ENCODE data around the gene RRP1. TPM values are rescaled to one million over a fixed set of nuclear protein-coding genes. Genes with fewer than 3 reads are reported as not detected.

Gene RRP1
- polyA plus RNA-seq, 1 of the 3 experiments (the other 2 are of a cell fraction), result 22.7 TPM

GRCh38 chr21:43750339-43751033 lies 38.9 kb upstream of the RRP1 start:
- no peak overlapping the region for H3K4me3 ChIP-seq (ENCODE audit: low read depth in 2 of 2, low read length in 1 of 2)
- CTCF ChIA-PET, result no interaction called here
- H4K20me1 ChIP-seq (ENCODE audit: insufficient read depth), result no peaks in the 10 kb centered on the region
- POLR2A ChIA-PET, result interaction anchor here (1.1 kb wide), 1 partner anchor 10 kb away, joined by 4 read pairs; no protein-coding TSS in a partner anchor
- no peak overlapping the region for H2AFZ ChIP-seq (ENCODE audit: low read depth)
- peaks cover 7 to 45% of the 10 kb centered on the region in 2 experiments for H3K36me3 ChIP-seq (replicated peaks in 1 of 2; ENCODE audit: control insufficient read depth in 1 of 2, insufficient read depth in 2 of 2, low read length in 1 of 2)
- no peak for TF ChIP-seq FOXJ3 (CRISPR knock-in tag; IDR thresholded peaks at IDR 0.05)
- no peaks in the 10 kb centered on the region for H3K9me2 ChIP-seq
- DNase-seq, result no peak
- H3K27me3 ChIP-seq (ENCODE audit: insufficient read depth), result no peaks in the 10 kb centered on the region
- no peaks in the 10 kb centered on the region for H3K4me1 ChIP-seq (ENCODE audit: control insufficient read depth in 1 of 2, insufficient read depth in 2 of 2, low read depth in 1 of 2, low read length in 1 of 2)
- H3K27ac ChIP-seq (ENCODE audit: low read depth in 2 of 2, low read length in 1 of 2), result no peak overlapping the region
- whole genome bisulfite sequencing (ENCODE audit: low lambda C conversion rate), result 98% methylated on average over 21 of the region's 28 CpGs
- no peaks in the 10 kb centered on the region for H3K9me3 ChIP-seq
- H3K9ac ChIP-seq, result no peak overlapping the region
- no peak overlapping the region for H3K4me2 ChIP-seq
- H3F3A ChIP-seq (replicated peaks; ENCODE audit: insufficient read depth), result no peaks in the 10 kb centered on the region
- H3K79me2 ChIP-seq (ENCODE audit: insufficient read depth), result no peaks in the 10 kb centered on the region

- Histone ChIP-seq H3K79me2 (ENCODE audit: insufficient read depth) (no peaks in the 10 kb centered on the region), H3K4me1 (ENCODE audit: control insufficient read depth in 1 of 2, insufficient read depth in 2 of 2, low read depth in 1 of 2, low read length in 1 of 2) (no peaks in the 10 kb centered on the region), H3K4me2 (no peak overlapping the region), H3K27ac (ENCODE audit: low read depth in 2 of 2, low read length in 1 of 2) (no peak overlapping the region), H3K36me3 (replicated peaks in 1 of 2; ENCODE audit: control insufficient read depth in 1 of 2, insufficient read depth in 2 of 2, low read length in 1 of 2) (peaks cover 4 to 53% of the 10 kb centered on the region in 2 experiments), H3K9me3 (no peaks in the 10 kb centered on the region), H3K9ac (no peak overlapping the region), H3K4me3 (ENCODE audit: low read depth in 2 of 2, low read length in 1 of 2) (no peak overlapping the region), H4K20me1 (ENCODE audit: insufficient read depth) (no peaks in the 10 kb centered on the region), H3K9me2 (no peaks in the 10 kb centered on the region), H2AFZ (ENCODE audit: low read depth) (no peak overlapping the region), H3K27me3 (ENCODE audit: insufficient read depth) (no peaks in the 10 kb centered on the region), H3F3A (replicated peaks; ENCODE audit: insufficient read depth) (no peaks in the 10 kb centered on the region)
- TF ChIP-seq, protein P1, sequence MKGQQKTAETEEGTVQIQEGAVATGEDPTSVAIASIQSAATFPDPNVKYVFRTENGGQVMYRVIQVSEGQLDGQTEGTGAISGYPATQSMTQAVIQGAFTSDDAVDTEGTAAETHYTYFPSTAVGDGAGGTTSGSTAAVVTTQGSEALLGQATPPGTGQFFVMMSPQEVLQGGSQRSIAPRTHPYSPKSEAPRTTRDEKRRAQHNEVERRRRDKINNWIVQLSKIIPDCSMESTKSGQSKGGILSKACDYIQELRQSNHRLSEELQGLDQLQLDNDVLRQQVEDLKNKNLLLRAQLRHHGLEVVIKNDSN (IDR thresholded peaks at IDR 0.05; ENCODE audit: borderline replicate concordance, low read depth), result no peak
- TF ChIP-seq FOXM1 (IDR thresholded peaks at IDR 0.05; ENCODE audit: low read depth) (no peak), NRF1 (IDR thresholded peaks at IDR 0.05; ENCODE audit: low read depth, low read length) (no peak), CTCF (IDR thresholded peaks at IDR 0.05) (no peak), CHD2 (IDR thresholded peaks at IDR 0.05; ENCODE audit: low read length, partially characterized antibody) (no peak), EZH2phosphoT487 (IDR thresholded peaks at IDR 0.05; ENCODE audit: borderline replicate concordance, low read depth) (no peak), FOXJ3 (CRISPR knock-in tag; IDR thresholded peaks at IDR 0.05) (no peak), MAX (IDR thresholded peaks at IDR 0.05; ENCODE audit: low read depth) (no peak), POLR2AphosphoS5 (IDR thresholded peaks at IDR 0.05; ENCODE audit: low read depth, low read length) (no peak)
- CTCF ChIA-PET, result no interaction called here
- POLR2A ChIA-PET, result no interaction called here
- DNase-seq, result no peak
- WGBS (ENCODE audit: low lambda C conversion rate), result 98% methylated on average over 13 of the region's 31 CpGs
These were observed 37.3 kb upstream of the RRP1 start for GRCh38 chr21:43751955-43752591.
